Inflammatory macrophage treated with lipopolysaccharide for 1 hour (primary cell): Measurements from ENCODE around the gene GLIPR2.
"Not testable (repeated sequence)": the region's sequence is repeated elsewhere in the genome, so short reads cannot be mapped to it uniquely, and the experiment has no call there.

ENCODE experiments used
- DNase-seq, 2 donors: peaks; one replicate each; pipeline ENCODE4 v3.0.0-alpha.2; 2020 to 2022

GLIPR2 gene

DNA sequence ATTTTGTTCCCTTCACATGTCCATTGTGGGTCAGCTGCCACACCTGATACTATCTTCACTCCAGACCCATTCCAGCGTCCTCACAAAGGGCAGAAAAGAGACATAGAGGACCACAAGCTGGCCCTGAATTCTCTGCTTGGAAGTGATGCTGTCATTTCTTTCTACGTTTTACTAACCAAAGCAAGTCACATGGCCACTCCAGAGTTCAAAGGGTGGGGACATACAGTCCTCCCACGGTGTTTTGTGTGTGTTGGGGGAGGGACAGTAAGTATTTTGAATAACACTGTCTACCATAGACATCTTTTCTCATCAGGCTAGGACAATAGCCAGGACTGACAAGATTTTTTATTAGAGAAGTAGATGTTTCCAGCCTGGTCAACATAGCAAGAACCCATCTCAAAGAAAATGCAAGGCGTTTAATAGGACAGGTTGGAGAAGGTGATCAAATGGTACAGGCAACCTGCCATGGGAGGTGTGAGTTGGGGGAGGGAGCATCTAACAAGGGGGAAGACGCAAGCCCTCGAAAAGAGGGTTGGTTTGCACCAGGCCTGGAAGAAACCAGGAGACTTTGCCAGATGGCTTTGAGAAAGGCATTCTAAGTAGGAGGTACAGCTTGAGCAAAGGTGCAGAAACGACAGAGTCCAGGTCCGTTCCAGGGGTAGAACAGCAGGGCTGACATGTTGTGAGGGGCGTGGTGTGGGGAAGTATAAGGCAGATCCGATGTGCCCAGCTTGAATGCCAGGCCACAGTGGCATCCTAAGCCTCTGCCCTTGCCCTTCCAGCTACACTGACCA, 11.3 kb upstream of the GLIPR2 start:
- DNase-seq: peak in 1 of 2 donors; percentile 48

DNA sequence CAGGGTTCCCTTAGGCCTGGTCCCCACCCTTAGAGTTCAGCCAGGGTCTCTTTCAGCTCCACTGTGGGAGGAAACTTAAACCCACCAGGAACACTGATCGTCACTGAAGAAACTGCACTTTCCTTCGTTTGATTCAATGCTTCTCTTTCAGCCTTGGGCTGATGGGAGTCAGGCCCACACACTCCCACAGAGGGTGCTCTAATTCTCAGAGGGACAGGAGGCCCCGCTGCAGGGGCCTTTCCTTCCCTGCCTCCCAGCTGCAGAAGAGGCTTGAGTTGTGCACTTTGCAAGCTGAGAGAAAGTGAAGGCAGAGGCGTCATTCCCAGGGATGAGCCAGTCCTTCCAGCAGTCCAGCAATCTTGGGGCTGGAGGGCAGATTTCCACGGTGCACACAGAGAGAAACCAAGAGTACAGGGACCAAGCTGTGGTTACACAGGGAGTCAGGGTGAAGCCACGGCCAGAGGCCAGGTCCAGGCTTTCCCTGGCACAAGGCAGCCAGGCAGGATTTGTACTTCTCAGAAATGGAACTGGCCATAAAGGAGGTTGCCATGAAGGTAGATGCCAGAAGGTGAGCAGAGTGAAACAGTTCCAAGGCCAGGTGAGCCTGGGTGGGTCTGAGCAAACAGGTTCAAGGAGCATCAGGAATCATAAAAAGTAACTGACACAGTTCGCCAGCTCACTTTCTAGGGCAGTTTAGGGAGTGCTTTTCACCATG, 10.4 kb upstream of the GLIPR2 start:
- DNase-seq: no peak

DNA sequence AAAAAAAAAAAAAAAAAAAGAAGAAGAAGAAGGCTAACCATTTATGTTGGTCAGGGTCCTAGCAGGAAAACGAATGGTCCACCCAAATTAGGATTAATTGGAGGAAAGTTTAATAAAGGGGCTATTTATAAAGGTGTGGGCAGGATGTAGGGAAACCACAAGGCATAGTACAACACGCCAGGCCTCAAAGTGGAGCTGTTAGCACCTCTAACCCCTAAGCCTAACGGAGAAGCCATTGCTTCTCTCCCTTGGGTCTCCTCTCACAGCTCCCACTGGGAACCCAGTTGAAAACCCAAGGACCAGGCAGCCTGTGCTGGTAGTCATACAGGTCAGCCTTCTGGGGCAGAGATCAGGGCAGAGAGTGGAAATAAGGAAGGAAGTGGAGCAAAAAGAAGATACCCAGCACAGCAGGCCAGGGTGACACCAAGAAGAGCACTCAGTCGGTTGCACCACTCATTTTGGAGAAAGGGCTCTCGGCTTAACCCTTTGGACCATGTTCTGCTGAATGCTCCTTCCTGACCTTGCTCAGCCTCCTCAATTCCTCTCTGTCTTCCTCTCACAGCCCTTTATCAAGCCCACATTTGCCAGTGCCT, 8.8 kb upstream of the GLIPR2 start:
- peak; percentile 65 to 77 for DNase-seq

DNA sequence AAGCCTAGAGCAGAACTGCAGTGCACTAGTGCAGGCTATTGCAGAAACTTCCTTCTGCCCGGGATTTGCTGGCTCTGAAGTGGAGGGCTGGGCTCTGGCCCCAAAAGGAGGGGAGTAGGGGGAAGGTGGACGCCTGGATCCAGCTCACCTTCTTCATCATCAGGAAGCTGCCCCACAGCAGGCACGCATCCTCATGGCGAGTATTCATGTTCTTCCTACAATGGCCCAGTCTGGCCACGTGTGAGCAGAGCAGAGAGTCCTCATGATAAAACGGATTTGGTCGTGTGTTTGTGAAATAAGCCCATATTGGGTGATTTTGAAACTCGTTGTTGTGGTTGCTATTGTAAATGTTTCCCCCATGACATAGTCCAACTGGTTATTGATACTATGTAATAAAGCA, 8.2 kb upstream of the GLIPR2 start:
- peak; percentile 73 to 84 for DNase-seq

DNA sequence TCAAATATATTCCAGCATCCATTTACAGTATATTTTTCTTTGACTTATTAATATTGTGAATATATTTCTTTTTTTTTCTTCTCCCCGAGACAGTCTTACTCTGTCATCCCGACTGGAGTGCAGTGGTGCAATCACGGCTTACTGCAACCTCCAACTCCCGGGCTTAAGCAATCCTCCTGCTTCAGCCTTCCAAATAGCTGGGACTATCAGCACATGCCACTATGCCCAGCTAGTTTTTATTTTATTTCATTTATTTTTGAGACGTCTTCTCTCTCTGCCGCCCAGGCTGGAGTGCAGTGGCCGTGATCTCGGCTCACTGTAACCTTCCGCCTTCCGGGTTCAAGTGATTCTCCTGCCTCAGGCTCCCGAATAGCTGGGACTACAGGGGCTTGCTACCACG, 7.4 kb upstream of the GLIPR2 start:
- DNase-seq: peak; percentile 75 to 83

DNA sequence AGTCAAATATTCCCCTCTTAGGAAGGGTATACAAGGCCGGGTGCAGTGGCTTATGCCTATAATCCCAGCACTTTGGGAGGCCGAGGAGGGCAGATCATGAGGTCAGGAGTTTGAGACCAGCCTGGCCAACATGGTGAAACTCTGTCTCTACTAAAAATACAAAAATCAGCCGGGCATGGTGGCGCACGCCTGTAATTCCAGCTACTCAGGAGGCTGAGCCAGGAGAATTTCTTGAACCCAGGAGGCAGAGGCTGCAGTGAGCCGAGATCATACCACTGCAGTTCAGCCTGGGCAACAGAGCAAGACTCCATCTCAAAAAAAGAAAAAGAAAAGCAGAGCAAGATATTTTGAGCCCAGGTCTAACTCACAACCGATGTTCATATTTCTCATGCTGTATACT, 4.9 kb upstream of the GLIPR2 start:
- not testable (repeated sequence) for DNase-seq

DNA sequence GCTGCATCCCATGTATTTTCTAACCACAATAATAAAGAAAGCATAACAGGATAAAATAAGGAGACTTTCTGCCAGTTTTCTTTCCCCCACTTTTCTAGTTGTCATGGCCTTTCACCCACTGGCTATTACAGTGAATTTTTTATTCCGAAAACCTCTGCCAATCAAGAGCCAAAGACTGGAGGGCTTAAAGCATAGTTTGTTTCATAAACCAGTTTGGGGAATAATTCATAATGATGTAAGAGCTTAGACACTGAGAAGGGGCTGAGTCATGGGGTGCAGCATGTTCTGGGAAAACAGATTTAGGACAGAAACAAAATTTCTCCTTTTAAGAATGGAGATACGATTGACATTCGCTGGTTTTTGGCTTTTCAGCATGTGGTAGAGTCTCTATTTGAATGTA, 4.4 kb upstream of the GLIPR2 start:
- DNase-seq: peak; percentile 64 to 67

DNA sequence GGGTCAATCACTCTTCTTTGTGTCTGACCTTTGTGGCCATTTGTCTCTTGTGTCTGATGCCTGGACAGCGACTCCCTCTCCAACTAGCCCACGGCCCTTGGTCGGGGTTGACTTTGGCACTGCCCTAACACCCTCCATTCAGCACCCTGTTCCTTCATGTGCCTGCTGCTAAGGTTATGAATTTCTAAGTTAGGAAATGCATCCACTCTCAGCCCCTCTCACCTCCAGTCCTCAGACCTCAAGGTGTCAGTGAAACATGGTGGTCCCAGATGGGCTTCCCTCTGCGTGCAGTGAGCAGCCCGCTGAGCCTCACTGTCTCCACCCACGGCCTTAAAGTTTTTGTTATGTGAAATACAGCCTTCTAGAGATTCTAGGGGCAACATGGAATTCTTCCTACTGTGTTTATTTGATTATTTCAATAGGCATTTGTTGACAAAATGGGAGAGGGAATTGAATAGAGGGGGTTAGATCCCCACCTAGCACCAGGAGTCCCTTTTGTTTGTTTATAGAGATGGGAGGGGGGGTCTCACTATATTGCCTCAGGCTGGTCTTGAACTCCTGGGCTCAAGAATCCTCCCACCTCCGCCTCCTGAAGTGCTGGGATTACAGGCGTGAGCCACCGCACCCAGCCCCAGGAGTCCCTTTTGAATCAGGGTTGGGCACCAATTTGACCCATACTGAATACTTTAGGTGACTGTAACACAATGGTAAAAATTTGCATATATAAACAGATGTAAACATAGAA, 1.6 kb upstream of the GLIPR2 start:
- DNase-seq: no peak

DNA sequence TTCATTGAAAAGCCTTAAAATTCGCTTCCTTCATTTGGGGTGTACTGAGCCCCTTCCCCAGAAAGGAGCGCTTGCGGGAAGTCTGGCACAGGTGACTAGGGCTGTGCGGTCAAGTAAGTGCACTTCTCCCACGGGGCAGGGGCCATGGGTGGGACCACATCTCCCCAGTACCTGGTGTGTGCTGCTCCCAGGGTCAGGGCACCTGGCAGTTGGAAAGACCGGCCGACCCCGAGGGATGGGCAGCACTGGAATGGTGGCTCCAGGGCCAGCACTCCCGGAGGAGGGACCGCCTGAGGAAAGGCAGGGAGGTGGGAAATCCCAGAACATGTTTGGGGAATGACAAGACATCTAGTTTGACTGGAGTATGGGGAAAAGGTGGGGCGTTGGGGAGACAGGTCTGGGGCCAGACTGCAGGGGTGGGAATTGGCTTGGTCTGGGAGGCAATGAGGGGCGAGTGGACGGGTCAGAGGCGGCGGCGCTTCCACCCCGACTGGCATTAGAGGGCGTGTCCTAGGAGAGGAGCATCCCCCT, 727 bp upstream of the GLIPR2 start:
- no peak for DNase-seq

DNA sequence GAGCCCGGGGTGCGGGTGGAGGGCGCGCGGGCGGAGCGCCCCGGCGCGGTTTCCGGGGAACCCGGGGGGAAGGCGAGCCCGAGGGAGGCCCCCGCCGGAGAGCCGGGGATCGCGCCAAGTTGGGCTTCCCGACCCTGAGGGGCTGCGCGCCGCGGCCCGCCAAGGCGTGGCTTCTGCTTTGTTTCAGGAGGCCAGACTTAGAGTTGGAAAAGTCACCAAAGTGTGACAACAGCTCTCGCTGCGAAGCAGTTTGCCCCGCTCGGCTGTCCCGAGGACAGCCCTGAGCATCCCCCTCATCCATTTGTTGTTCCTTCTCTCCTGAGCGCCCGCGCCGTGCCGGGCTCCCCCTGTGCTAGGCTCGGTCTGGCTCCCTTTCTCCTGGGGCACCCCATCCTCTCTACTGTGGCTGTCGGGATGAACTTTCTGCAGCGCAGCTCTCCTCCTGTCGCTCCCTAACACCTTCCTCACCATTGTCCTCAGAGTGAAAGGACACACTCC, 410 bp downstream of the GLIPR2 start:
- DNase-seq: no peak

DNA sequence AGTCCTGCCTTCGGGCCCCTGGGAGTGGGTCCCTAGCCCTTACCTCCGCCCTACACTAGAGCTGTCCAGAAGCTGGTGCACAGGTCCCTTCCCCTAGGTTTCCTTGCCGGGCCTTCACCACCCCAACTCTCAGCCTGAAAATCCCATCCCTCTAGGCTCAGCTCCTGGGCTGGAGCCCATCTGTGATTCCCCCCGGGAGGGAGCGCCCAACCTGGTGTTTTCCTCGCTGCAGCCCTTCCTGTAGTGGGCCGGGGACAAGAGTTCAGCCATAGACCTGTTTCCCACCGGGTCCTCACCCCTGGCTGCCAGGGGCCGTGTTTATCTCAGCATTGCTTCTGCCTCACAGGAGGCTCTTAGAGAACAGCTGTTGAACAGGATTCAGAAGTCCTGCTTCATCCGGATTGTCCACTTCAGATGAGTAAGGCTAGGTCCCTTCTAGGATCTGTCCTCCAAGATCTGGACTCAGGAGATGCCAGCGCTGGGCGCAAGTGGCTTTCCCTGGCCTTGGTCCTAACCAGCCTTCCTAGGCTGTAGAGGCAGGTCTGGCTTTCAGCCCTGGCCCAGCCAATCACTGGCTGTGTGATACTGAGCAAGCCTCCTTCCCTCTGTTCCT, 965 bp downstream of the GLIPR2 start:
- DNase-seq: peak in 1 of 2 donors; percentile 33

DNA sequence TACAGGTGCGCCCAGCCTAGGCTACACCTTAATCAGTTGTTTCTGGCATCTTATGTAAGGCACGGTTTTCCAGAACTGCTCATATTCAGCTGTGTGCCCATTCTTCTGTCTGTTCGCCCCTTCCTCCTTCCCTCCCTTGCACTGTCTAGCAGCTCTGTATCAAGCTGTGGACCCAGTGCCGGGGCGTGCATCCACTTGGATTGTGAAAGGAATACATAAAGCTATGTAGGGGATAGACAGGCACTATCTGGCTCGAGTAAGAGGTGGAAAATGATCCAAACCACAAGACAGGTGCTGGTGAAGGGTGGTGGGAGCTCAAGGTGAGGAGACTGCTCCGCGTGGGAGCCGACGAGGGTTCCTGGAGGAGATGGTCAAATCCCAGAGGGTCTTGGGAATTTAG, 2.0 kb downstream of the GLIPR2 start:
- DNase-seq: no peak

DNA sequence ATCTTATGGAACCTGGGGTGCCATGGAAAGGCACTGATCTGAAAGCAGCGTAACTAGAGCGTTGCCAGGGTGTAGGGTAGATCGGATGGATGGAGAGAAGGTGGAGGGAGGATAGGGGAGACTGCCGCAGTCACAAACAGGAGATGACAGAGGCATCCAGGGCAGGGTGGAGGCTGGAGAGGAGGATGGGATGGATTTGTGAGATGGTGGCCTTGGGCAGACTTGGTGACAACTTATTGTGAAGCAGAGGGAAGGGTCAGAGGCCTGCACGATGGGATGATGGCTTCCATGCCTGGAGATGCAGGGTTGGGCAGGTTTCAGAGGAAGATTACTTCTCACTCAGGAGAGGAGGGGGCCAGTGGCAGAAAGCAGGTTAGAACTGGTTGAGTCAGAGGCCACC, 2.4 kb downstream of the GLIPR2 start:
- no peak for DNase-seq

DNA sequence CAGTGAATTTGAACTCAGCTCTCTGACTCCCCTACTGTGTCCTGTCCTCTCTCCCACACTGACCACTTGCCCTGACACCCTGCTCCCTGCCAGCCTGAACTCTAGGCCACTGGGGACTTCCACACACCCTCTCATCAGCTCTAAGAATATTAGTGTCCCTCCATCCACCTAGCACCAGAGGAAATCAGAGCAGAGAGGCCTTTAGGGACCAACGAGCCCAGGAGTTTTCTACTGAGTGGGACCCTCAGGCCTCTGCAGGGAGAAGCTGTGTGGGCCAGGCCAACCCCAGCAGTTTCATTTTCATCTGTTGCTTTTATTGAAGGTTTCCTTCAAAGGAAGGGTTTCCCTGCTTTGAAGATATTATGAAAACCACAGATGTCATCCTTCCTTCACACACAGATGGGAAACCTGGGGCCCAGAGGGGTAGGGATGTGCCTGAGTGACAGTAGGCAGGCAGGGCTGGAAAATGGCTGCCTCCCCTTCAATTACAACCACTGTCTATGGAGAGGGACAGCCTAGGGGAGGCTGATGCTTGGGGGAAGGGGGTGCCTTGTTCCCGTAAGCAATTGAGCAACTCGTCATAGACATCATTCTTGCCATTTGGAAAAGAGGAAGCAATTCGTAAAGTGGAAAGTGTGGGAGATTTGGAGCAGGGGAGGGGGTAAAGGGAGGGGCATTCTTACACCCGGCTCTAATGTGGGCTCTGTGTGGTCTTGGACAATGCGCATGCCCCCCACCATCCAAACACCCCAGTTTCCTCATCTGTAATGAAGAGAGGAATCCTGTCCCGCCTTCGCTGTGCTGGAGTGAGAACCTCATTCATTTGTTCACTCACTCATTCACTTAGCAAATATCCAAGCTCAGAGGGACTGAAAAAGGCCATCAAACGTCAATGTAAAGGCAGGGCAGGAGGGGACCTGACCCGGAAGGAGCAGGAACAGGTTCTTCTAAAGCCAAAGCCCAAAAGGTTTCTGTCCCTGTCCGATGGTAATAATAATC, 3.9 kb downstream of the GLIPR2 start:
- DNase-seq: peak; percentile 82 to 83

DNA sequence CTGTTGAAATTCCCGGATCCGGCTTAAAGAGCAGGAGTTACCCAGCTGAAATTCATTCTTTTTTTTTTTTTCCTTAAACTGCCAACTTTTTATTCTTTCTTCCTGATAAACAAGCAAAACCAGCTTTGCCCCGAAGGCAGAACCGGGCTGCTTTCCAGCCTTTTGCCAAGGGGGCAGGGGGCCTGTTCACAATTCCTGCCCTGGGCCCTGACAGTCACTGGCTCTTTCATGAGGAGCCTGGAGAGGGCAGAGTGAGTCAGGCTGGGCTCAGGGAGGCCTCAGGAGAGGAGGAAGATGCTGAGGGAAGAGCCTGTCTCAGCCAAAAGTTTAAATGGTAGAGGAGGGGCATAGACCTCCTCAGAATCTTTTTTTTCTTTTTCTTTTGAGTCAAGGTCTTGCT, 4.8 kb downstream of the GLIPR2 start:
- no peak for DNase-seq

DNA sequence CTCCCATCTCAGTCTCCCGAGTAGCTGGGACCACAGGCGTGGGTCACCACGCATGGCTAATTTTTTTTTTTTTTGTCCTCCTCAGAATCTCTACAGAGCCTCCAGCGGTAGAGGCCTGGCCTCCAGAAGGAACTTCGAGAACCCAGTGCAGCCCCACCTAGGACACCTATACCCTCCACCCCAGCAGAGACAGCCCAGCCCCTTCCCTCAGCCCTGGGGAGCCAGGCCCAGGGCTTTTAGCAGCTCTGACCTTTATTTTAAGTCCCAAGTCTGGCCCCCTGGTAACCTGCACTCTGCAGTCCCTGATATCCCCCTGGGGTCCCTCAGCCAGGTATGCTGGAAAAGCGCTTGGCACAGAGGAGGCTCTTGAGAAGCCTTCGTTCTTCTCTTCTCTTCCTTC, 5.2 kb downstream of the GLIPR2 start:
- DNase-seq: no peak

DNA sequence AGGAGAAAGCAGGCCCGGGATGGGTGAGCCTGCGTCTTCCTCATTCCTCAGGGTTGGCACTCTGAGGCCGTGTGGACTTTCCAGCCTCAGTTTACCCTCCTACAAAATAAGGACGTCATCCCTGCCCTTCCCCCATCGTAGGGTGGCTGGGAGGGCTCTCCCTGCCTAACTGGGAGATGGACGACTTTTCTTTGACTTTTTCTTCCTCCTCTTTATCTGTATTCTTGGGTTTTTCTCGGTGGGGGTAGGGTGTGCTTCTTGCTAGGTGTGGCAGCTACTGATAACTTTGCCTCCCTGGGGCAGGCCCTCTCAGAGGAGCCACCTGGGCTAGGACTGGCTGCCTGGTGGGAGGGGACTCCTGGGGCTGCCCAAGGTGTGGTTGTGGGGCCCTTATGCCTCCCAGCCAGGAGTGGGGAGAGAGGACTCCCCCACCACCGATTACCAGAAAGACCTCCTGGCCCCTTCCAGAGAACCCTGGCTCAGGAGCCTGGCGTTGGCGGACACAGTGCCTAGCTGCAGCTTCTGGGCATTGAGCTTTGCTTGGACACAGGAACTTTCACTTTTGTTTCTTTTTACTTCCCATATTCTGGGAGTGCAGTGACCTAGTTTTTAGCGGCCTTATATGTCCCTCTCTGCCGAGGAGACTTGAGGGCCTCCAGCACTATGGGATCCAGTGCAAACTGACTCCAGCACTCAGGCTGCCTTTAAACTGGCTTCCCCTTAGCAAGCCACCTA, 6.1 kb downstream of the GLIPR2 start:
- peak; percentile 74 to 75 for DNase-seq

DNA sequence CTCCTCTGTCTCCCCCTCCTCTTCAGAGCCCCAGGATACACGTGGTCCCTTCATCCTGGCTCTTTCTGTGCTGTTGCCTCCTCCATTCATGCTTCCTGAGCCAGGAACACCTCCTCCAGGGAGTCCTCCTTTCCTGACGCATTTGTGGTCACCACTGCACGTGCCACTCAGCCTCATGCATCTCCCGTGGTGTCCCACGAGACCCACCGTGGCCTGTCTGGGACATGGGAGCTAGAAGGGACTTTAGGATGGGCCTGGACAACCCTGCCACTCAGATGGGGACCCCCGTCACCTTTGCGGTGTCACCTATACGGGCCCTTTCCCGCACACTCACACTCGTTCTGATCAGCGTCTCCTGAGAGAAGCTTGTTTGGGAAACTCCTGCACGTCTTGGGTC, 6.7 kb downstream of the GLIPR2 start:
- DNase-seq: no peak

DNA sequence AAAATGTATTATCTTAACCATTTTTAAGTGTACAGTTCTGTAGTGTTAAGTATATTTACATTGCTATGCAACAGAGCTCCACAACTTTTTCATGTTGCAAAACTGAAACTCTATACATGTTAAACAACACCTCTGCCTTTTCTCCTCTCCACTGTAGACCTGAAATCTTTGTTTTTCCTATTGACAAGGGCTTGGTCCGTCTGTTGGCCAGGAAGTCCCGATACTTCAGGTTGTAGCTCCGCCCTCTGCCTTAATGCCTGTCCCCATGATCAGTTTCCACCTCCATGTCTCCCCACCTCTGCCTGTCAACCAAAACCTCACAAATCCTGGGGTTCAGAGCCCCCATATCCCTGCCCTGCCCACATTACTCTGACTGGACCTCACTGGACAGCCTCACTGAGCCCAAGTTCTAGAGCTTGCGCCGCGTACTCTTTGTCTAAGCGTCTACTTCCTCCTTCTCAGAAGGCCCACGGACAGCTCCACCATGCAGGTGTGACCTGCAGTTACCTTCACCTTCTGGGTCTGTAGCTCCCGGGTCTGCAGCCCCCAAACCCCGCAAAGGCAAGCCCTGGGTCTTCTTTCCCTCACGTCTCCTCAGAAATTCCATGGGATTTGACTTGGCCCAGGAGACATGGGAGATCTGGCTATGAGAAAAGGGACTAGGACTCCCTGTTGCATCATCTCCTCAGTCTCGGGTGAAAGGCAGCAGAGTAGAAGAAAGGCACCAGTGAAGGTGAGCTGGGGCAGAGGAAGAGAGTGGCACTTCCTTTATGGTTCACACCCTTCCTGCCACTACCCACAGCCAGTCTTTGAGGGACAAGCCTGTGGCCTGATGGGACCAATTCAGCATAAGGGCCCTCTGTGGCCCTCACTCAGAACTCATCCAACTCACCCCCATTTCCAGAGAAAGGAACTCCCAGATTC, 8.0 kb downstream of the GLIPR2 start:
- no peak for DNase-seq
